ENCODE data around the gene TMEM244.

DNA sequence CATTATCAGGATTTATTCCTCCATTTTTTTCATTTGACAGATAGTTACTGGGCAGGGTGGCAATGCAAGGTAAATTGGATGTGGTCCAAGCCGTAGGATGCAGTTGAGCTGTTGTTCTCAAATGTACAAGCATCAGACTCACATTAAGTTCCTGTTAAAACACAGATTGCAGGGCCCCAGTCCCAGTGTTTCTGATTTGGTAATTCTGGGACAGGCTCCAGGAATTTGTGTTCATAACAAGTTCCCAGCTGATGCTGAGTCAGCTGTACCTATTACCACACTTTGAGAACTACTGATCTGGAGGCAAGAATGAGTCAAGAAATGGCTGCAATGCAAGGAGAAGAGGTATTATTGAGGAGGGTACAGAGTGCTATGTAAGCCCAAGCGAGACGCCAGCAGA is 11.7 kb downstream of the TMEM244 start:
- TF ChIP-seq POLR2A (IDR thresholded peaks at IDR 0.05) (no peak), CTCF (IDR thresholded peaks at IDR 0.05) (no peak)

All from esophagus squamous epithelium (tissue), 4 donors.